HK-2 (cell line): ENCODE data around the gene KLK8.
"Not testable (repeated sequence)": the region's sequence is repeated elsewhere in the genome, so short reads cannot be mapped to it uniquely, and the experiment has no call there.

Experiments
- DNase-seq: peaks from one replicate; pipeline ENCODE4 v3.0.0-alpha.2; 2018; ENCODE audit not compliant: unreplicated experiment

KLK8 gene

DNA sequence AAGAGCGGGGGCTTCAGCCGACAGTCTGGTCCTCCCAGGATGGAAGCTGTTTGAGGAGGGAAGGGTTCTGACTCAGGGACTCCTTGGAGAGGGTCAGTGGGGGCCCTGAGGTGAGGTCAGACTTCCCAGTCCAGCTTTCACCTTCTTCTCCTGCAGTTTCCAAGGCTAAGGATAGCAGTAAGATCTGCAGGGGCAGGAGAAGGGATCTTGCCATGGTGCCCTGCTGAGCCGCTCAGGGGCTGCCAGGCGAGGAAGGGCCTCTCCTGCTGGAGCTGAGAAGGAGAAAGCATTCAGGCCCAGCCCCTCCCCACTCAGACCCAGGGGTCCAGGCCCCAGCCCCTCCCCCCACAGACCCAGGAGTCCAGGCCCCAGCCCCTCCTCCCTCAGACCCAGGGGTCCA, 19.2 kb downstream of the KLK8 start:
- no peak for DNase-seq

DNA sequence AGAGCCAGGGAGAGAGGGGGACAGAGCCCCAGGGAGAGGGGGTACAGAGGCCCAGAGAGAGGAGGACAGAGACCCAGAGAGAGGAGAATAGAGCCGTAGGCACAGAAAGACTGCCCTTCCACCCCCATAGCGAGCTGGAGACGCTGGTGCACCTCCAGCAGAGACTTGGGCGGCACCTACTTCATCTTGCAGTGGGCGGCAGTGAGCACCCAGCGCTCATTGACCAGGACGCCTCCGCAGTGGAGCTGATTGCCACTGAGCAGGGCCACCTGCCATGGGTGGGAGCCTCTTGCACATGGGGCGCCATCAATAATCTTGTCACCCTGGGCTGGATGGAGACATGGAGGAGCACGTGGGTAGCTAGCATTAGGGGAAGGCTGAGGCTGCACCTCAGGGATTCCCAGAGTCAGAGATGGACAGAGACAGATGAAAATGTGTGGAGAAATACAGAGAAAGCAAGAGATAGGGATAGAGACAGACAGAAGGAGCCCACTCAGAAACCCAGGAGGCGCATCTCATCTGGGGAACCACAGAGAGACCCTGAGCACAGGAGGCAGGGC, 19.7 kb downstream of the KLK8 start:
- no peak for DNase-seq

DNA sequence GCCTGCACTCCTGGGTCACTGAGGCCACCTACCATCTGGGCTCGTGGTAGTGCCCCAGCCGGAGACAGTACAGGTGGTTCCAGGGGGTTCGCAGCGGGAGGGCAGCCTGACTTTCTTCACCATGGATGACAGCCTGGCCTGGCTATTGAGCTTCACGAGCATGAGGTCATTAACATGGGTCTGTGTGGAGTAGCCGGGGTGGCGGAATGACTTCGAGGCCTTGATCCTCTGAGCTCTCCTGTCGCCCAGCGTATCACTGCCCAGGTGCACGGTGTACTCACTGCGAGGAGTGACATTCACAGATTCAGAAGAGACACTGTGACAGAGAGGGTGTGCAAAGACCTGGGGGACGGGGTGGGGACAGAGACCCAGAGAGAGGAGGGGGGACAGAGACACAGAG, 21.2 kb downstream of the KLK8 start:
- DNase-seq, result no peak

DNA sequence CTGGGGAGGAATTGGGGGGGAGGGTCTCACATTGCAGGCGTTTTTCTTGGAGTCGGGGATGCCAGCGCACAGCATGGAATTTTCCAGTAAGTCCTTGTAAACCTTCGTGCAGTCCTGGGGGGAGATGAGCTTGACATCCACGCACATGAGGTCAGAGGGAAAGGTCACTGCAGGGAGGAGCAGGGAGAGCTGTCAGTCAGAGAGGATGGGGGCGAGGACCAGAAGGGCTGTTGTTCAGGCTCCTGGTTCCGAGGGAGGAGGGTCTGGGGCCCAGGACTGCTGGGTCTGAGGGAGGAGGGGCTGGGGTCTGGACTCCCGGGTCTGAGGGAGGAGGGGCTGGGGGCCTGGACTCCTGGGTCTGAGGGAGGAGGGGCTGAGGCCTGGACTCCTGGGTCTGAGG, 21.6 kb downstream of the KLK8 start:
- no peak for DNase-seq

DNA sequence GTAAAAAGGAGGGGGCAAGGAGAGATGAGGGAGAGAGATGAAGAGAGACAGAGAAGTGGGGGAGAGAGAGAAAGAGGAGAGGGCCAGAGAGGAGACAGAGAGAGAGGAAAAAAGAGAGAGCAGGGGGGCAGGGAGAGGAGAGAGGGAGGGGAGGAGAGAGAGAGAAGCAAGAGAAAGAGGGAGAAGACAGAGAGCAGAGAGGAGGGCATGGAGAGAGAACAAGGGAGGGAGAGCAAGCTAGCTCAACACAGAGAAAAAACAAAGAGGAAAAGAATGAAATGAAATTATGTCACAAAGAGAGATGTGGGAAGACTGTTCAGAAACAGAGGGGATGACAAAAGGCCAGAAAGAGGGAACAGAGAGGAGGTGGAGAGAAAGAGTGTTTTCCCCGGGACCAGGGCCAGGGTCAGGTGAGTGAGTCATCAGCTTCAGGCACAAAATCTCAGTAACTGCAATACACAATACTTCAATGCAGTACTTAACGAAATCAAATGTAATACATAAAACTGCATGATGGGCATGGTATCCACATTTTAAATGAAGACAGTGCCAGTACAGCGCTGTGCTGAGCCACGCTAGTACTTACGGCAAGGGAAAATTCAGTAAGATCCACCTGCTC, 22.5 kb downstream of the KLK8 start:
- DNase-seq, result no peak

DNA sequence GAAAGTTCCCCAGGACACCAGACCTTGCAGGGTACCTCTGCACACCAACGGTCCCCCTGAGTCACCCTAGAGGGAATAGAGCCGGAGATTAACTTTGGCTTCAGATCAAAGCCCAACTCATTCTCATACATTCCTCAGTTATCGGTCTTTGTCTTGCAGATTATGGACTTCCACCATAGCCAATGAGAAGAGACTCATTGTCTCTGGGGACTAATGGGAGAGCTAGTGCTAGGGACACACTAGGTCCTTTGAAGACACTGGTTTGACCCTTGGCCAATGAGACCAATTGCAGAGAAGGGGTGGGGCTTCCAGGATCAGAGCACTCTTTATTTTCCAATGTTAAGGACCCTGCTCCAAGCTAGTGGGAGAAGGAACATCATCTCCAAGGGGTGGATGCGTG, 23.8 kb downstream of the KLK8 start:
- no peak for DNase-seq

DNA sequence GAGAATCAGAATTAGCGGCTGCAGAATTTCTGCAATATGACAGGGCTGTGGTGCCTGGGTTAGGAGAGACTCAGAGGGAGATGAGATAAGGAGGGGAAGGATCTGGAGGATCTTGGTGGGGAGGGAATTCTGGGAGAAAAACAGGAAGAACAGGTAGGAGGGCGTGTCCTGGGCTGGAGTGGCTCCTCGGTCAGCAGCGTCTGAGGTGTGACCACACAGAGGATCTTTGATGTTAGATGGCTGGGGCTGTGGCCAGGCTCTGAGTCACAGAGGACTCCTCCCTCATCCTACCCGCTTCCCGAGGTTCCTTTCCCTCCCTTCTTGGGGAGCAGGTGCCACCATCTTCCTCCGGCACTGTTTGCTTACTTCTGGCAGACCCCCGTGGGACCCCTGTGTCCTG, 25.6 kb downstream of the KLK8 start:
- no peak for DNase-seq

DNA sequence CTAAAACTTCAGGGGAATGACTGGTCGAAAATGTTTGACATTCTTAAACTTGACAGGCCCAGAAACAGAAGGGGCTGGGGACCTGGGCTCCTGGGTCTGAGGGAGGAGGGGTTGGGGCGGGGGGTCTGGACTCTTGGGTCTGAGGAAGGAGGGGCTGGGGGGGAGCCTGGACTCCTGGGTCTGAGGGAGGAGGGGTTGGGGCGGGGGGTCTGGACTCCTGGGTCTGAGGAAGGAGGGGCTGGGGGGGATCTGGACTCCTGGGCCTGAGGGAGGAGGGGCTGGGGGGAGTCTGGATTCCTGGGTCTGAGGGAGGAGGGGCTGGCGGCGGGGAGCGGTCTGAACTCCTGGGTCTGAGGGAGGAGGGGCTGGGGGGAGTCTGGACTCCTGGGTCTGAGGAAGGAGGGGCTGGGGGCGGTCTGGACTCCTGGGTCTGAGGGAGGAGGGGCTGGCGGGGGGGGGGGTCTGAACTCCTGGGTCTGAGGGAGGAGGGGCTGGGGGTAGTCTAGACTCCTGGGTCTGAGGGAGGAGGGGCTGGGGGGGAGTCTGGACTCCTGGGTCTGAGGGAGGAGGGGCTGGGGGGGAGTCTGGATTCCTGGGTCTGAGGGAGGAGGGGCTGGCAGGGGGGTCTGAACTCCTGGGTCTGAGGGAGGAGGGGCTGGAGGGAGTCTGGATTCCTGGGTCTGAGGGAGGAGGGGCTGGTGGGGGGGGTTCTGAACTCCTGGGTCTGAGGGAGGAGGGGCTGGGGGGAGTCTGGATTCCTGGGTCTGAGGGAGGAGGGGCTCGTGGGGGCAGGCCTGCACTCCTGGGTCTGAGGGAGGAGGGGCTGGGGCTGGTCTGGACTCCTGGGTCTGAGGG, 26.5 kb downstream of the KLK8 start:
- DNase-seq, result no peak

DNA sequence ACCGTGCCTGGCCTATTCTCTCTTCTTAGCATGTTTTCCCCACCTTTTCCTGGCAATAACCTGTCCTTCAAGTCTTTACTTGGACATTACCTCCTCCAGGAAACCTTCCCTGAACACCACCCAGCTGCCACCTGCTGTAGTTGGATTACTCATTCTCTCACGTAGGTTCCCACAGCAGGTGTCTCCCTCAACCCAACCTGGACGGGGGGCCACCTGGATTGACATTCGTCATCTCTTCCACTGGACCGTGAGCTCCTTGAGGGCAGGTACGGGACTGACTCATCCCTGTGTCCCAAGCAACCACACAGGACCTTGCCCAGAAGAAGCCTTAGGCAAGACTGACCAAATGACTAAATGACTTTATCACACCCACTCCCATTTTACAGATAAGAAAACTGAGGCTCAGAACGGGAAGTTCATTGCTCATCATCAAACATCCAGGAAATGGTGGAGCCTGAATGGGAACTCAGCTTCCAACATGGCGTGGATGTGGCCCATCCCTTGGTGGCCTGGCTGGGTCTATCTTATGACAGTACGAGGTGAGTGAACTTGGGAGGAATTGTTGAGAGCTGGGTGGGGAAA, 28.5 kb downstream of the KLK8 start:
- DNase-seq, result no peak

DNA sequence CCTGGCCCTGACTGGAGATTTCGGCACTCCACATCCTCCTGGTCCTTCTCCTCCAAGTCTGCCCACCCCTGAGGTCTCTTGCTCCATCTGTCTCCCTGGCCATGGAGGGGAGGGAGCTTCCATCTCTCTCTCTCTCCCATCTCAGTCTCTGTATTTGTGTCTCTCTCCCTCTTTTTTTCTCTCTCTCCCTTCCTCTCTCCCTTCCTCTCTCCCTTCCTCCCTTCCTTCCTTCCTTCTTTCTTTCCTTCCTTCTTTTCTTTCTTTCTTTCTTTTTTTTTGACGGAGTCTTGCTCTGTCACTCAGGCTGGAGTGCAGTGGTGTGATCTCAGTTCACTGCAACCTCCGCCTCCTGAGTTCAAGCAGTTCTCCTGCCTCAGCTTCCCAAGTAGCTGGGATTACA, 31.6 kb downstream of the KLK8 start:
- DNase-seq, result not testable (repeated sequence)

DNA sequence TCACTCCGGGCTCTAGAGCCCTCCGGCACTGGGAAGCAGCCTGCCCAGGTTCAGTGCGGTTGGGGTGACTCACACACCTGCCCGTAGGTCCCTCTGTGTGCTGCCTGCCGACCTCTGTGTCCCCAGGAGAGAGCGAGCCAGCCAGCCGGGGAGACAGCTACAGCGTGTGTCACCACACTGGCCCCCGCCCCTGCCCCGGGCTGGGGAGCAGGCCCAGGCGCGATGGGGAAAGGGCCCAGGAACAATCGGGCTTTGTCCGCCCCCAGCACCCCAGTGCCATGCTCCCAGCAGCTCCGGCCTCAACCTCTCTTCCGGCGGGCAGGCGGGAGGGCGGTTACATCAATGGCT, 32.0 kb downstream of the KLK8 start, which contains the start of gene KLK6:
TSS of gene KLK6 (minus strand) at position 179 of the 348 bp plus-strand sequence. CDS start 1,487 bp downstream, outside the sequence.
- DNase-seq, result no peak

DNA sequence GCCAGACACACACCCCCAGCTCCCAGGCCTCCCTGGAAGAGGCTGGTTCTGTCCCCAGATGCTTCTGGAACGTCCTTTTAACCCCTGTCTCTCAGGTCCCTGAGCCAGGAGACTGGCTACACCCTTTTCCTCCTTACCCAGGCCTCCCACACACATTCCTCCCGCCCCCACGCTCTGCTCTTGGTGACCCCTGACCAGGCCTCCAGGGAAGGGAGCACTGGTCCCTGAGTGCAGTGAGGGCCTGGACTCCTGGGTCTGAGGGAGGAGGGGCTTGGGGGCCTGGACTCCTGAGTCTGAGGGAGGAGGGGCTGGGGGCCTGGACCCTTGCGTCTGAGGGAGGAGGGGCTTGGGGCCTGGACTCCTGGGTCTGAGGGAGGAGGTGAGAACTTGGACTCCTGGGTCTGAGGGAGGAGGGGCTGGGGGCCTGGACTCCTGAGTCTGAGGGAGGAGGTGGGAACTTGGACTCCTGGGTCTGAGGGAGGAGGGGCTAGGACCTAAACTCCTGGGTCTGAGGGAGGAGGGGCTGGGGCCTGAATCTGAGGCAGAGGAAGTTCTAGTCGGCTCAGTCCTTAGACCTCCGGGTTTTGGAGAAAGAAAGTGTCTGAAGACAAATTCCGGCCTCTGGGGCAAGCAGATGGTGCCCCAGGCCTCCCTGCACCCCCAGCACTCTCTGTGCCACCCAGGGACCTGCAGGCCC, 32.5 kb downstream of the KLK8 start:
- DNase-seq, result no peak

DNA sequence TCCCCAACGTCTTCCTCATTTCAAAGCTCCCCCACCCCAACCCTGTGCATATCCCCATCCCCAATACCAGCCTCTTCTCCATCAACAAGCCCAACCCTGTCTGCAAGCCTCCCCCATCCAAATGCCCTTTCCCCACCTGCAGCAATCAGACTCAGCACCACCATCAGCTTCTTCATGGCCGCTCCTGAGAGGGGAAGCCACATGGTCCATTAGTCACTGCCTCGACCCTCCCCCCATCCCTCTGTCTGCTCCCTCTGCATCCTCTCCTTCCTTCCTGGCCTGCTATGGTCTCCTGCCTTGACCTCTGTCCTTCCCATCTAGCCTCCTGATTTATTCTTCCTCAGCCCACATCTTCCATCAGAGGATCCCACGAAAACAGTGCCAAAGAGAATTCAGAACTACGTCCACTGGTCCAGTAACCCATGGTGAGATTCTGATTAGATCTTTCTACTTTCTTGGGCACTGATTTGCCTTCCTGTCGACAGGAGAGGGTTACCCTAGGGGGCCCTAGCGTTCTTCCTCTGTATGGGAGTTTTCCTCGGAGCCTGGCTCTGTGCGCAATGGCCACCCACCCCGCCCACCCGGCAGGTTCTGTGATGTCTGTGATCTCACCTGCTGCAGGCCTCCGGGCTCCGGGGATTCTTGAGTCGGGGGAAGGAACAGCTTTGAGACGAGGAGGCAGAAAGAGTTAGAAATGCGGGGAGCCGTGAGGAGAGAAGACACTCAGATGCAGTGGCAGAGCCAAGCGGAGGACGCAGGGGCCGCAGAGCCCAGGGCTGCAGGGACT, 33.3 kb downstream of the KLK8 start:
- DNase-seq, result no peak

DNA sequence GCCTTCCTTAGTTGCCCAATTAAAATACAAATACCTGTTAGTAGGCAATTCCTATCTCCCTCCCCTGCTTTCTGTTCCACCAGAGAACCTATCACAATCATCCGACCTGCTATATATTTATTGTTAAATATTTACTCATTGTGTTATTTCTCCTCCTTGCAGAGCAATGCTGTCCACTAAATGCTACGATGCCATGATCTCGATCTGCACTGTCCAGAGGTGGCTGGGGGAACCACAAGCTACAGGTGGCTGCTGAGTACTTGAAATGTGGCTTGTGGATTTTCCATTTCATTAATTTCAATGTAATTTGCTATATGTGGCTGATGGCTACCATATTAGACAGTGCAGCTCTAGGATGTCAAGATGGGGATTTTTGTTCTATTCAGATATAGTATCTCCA, 37.1 kb downstream of the KLK8 start:
- no peak for DNase-seq

DNA sequence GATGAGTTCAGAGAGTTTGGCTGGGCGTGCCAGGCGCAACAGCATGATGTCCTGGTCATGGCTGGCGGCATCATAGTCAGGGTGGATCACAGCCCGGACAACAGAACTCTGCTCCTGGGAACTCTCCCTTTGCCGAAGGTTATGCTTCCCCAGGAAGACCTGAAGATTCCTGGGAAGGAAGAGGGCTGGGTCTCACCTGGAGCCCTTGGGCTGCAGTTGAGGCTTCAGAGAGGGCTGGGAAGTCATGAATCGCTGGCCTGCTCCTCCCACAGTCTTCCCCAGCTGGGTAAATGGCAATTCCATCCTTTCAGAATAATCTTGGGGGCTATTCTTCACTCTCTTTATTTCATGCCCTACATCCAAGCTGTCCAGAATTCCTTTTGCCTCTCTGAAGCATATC, 38.0 kb downstream of the KLK8 start:
- no peak for DNase-seq

DNA sequence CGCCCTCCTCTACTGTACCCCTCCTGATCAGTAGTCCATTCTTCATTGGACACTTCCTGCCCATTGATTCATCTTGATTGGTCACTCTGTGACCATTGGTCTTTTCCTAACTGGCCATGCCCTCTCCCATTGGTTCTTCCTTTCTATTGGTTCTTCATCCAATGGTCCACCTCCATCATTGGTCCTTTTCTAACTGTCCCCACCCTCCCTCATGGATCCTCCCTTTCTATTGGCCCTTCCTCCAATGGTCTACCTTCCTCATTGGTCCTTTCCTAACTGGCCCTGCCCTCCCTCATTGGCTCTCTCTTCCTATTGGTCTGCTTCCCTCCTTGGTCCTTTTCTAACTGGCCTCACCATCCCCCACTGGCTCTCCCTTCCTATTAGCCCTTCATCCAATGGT, 39.2 kb downstream of the KLK8 start:
- DNase-seq, result no peak

DNA sequence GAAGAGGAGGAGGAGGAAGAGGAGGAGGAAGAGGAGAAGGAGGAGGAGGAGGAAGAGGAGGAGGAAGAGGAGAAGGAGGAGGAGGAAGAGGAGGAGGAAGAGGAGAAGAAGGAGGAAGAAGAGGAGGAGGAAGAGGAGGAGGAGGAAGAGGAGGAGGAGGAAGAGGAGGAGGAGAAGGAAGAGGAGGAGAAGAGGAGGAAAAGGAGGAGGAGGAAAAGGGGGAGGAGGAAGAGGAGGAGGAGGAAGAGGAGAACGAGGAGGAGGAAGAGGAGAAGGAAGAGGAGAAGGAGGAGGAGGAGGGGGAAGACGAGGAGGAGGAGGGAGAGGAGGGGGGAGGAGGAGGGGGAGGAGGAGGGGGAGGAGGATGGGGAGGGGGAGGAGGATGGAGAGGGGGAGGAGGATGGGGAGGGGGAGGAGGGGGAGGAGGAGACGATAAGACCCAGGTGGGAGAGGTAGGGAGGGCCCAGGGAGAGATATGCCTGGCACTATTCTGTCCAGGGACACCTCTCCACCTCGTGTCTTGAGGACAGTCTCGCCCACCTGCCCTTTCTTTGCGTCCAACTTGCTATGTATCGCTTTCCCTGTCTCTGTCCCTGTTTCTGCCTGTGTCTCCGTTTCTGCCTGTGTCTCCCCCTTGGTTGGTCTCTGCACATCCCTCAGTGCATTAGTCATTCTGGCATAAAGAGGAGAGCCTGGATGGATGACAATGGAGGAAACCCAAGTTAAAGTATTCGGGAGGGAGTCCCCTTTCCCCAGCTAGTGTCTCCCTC, 41.5 kb downstream of the KLK8 start:
- DNase-seq, result no peak

DNA sequence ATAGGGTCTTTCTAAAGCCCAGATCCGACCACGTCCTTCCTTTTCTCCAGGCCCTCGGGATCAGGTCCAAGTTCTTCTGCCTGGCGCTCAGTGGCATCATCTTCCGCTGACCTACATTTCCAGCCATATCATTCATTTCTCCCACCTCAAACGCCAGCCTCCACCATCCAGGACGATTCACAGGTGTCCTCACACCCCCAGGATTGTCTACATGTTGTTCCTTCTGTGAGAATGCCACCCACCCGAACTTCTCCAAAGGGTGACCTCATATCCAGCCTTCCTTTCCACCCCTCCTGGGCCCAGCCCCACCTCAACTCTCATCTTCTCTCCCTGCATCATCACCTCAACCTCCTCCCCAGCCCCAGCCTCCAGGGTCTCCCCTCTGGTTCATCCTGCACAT, 43.8 kb downstream of the KLK8 start:
- DNase-seq, result no peak

DNA sequence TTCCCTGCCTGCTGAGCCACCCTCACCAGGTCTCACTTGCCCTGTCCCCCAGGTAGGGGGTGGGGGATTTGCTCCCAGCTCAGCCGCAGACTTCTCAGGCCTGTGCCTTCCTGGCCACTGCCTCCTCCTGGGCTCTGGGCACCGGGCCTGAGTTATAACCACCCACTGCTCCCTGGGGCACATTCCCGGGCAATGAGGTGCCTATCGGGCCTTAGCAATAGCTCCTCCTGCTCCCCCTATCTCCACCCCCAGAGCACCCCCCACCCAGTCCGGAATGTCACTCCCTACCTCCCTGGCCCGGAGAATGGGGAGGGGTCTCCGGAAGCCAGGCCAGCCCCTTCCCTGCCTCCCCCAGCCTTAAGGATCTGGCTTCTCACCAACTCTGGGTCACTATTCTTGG, 48.5 kb downstream of the KLK8 start, which contains the start of gene KLK5:
TSS of gene KLK5 (minus strand) at position 129 of the 400 bp plus-strand sequence. CDS start 381 bp downstream, outside the sequence.
- DNase-seq, result no peak

DNA sequence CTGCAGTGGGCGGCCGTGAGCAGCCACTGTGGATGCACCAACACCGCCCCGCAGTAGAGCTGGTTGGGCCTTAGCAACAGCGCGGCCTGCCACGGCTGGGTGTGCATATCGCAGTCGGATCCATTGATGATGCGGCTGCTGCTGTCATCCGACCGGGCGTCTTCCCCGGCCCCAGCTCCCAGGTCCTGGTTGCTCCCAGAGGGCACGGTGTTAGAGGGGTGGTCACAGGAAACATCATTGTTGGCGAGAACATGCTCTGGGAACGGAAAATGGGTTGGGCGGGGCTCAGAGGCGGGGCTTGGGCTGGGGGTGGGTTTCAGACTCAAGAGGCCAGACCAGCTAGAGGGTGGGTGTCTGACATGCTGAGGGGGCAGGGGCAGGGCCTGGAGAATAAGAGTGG, 51.5 kb downstream of the KLK8 start:
- no peak for DNase-seq

DNA sequence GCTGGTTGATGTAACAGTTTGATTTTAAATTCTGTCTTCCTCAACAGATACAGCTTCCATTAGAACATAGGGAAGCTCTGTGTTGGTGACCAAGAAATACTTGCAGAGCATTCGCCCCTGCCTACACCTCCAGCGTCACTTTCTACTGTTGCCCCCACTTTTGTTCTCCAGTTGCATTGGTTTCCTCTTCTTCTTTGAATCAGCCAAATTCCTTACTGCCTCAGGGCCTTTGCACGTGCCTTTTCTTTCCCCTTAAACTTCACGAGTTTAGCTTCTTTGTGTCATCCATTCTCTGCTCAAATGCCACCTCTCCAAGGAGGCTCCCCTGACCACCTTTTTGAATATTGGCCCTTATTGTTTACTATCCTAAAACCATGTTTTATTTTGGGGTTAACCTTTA, 54.3 kb downstream of the KLK8 start:
- DNase-seq, result no peak
